Fibroblast of lung (primary cell): ENCODE measurements around the gene DNAH10.

ENCODE experiments used
- EZH2 ChIP-seq: IDR thresholded peaks from 2 replicates; pipeline ENCODE4 v1.5.1; 2012; ENCODE audit warnings: low read length, control low read depth, mild to moderate bottlenecking; ENCODE audit errors: missing control alignments
- TF ChIP-seq, protein P1 (sequence below), 2 donors: IDR thresholded peaks in 1 of 2; conservative IDR thresholded peaks in 1 of 2; 1 replicate in 1 of 2; 2 replicates in 1 of 2; pipeline ENCODE4 v1.5.1; 2011 to 2012; ENCODE audit warnings: low read length in 2 of 2, control low read depth in 1 of 2, inconsistent platforms in 1 of 2, low read depth in 1 of 2, mild to moderate bottlenecking in 1 of 2

DNA sequence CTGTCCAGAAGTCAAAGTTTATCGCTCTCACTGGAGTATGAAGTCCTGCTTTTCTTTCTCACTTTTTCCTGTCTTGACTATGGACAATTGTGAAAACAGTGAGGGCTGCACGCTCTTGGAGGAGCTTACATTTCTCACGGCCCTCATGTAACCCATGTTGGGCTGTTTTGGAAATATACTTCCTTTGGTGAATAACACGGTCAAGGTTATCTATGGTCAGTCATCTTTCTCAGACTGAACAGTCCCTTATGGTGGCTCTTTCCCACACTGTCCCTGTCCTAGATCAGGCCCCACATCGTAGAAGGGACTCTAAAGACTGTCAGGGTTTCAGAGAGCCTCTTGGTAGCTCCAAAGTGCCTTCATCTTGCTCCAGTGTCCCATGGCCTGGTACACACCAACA is 203.3 kb downstream of the DNAH10 start:
- no peak for TF ChIP-seq EZH2
- TF ChIP-seq, protein P1, sequence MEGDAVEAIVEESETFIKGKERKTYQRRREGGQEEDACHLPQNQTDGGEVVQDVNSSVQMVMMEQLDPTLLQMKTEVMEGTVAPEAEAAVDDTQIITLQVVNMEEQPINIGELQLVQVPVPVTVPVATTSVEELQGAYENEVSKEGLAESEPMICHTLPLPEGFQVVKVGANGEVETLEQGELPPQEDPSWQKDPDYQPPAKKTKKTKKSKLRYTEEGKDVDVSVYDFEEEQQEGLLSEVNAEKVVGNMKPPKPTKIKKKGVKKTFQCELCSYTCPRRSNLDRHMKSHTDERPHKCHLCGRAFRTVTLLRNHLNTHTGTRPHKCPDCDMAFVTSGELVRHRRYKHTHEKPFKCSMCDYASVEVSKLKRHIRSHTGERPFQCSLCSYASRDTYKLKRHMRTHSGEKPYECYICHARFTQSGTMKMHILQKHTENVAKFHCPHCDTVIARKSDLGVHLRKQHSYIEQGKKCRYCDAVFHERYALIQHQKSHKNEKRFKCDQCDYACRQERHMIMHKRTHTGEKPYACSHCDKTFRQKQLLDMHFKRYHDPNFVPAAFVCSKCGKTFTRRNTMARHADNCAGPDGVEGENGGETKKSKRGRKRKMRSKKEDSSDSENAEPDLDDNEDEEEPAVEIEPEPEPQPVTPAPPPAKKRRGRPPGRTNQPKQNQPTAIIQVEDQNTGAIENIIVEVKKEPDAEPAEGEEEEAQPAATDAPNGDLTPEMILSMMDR (conservative IDR thresholded peaks at IDR 0.05 in 1 of 2, IDR thresholded peaks at IDR 0.05 in 1 of 2; ENCODE audit: low read depth in 1 of 2, low read length in 2 of 2): no peak
